NCI-H748 treated with DMSO at 0.1 percent for 48 hours (cell line): ENCODE measurements around the gene SLC25A26.
"Not testable (repeated sequence)": the region's sequence is repeated elsewhere in the genome, so short reads cannot be mapped to it uniquely, and the experiment has no call there.

Experiments used
- DNase-seq: peaks from one replicate; lab custom pipeline; 2025; lab: John Stamatoyannopoulos, UW

SLC25A26 gene, protein sequence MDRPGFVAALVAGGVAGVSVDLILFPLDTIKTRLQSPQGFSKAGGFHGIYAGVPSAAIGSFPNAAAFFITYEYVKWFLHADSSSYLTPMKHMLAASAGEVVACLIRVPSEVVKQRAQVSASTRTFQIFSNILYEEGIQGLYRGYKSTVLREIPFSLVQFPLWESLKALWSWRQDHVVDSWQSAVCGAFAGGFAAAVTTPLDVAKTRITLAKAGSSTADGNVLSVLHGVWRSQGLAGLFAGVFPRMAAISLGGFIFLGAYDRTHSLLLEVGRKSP

DNA sequence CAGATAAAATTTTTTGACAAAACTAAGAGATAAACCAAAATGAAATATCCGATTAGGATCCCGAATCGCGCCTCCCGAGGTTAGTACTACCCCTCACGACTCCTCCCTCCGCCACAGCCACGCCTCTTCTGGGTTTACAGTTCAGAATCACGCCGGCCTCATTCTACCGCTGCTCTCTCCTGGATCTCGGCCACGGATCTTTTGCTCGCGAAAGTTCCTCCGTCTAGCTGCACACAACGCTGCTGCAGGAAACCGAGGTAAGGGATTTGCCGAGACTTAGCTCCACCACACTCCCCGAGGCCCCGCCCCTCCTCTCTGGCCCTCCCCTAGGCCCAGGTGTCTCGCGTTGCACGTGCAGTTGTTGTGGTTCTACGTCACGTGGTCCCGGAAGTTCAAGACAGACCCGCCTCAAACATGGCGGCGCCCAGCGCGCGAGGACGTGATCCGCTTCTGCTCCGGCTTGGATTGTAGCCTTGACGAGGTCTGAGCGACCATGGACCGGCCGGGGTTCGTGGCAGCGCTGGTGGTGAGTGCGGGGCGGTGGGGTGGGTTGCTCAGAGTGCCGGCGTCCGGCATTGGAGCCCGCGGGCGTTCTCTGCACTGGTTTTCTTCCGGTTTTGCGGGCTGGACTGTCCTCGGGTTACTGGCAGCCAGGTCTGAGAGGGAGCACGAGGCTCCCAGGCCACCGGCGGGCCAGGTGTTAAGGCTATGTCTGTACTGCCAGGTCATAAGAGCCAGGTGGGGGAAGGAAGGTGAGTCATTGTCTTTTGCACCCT lies at the start of gene SLC25A26:
Gene SLC25A26, plus strand, starts transcription at position 400 of the 776 bp plus-strand sequence. Its CDS starts 94 bp downstream, at position 494.
- peak; percentile 82 for DNase-seq

DNA sequence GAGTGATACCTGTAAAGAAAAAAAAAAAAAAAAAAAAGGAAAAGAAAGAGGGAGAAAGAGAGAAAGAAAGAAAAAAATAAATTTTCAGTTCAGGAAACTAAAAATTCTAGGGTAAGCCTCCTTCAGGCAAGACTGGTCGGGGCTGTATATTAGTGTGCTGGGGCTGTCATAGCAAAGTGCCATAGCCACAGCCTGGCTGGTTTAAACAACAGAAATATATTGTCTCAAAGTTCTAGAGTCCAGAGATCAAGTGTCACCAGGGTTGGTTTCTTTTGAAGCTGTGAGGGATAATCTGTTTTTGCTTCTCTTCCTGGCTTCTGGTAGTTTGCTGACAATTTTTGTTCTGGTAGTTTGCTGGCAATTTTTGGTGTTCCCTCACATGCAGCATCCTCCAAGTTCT lies 48.4 kb upstream of the SLC25A26 start:
- no peak for DNase-seq

DNA sequence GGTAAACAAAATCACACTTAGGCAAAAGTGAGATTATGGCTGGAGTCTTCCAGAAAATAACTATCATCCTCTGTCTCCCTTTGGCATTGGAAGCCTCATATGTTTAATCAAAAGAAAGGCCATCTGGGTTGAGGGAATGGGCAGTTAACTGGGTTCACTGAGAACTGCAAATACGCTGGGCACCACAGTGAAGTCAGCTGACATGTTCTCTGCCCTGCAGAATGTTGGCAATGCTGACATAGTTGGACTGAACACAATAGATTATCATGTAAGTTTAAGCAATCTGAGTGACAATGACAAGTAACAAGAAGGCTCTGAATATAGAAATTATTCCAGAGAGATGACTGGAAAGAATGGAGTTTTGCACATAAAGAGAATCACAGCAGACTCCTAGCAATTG lies 43.8 kb upstream of the SLC25A26 start:
- no peak for DNase-seq

DNA sequence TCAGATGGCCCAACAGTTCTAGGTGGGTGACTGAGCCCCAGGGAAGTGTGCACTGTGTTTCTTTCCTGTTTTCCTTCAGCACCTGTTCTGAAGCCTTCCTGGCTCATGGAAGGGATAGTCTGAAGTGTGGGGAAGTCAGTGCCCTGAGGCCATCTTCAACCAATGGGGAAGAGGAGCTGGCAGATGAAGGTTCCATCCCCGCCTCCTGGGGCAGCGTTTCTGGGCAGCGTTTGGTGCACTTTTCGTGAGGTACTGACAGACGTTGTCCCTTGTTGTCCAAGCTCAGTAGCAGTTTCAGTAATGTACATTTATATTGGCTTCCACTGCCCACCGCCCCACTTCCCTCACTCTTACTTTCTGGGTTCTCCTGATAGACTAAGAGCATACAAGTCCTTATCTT lies 42.6 kb upstream of the SLC25A26 start:
- no peak for DNase-seq

DNA sequence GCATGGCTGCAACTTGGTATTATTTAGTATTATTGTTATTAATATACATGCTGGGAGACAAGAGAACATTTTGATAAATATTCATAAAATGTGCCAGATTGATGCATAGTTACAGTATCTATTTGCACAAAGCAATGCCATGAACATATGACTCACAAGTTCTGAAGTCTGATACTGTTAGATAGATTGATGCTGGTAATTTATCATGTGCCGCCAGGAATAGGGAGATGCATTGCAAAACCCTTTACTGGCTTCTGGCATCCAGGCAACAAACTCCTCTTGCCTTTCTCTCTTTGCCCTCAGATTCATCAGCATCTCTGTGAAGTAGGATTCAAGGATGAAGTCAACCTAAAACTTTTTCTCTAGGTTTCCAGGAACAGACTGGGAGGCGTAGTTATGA lies 41.0 kb upstream of the SLC25A26 start:
- no peak for DNase-seq

DNA sequence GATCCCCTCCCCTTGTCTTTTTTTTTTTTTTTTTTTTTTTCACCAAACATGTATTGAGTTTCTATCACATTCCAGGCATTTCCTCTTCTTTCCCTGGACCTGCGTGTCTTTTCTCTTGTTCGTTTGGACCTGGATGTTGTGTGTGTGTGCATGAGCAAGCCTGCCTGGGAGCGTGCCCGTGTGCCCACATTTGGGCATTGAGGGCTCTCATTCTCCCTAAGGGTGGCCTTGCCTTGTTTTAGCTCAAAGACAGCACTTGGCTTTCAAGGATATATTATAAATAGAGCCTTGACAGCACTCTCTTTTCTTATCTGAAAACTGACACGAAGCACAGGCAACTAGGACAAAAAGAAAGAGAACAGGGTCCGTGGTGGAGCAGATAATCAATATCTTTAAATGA lies 39.0 kb upstream of the SLC25A26 start:
- no peak for DNase-seq

DNA sequence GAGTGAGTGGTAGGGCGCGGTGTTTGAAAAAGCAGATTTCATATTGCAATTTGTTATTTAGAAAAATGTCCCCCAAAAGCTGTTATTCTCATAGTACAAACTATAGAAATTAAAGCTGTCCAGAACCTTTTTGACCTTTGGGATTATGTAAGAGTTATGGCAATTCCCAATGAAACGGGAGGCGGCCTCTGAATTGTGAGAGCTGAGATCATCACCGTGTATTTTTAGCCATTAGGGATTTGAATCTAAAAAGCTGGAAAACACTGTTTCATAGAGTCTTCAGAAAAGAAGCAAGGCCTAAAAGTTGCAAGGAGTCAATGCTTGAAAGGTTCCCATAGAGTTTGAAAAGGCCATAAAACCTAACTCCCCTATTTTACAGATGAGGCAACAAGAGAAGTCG lies 38.6 kb upstream of the SLC25A26 start:
- DNase-seq, result no peak

DNA sequence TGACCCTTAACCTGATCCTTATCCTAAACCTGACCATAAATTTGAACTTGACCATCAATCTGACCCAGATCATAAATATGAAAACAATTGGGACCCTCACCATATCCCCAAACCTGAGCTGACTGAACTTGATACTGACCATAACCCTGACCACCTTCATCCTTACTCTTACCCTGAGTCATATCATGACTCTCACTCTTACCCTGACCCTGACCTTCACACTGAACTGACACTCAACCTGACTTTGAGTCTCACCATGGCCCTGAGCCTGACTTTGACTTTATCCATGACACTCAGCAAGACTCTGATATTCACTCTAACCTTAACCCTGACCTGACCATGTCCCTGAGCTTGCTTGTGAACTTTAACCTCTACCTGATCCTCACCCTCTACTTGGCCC lies 34.3 kb upstream of the SLC25A26 start:
- no peak for DNase-seq

DNA sequence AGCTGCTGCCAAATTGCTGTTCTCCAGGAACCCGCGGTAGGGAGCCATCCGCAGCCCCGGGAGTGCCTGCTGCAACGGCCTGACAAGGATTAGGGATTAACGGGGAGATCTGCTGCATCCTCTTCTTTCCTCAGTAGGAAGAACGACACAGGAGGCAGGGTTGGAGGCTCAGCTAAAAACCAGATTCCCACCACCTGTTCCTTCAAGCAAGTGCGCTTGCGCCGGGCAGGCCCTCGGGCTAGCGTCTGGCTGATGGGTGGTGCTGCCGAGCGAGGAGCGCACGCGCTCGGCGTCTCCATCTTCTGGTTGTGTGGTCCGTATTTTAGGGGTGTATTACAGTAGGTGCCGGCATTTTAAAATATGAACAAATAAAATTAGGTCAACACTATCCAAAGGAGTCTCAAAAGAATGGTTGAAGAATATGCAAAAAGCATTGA lies 25.4 kb upstream of the SLC25A26 start:
- DNase-seq, result peak; percentile 50

DNA sequence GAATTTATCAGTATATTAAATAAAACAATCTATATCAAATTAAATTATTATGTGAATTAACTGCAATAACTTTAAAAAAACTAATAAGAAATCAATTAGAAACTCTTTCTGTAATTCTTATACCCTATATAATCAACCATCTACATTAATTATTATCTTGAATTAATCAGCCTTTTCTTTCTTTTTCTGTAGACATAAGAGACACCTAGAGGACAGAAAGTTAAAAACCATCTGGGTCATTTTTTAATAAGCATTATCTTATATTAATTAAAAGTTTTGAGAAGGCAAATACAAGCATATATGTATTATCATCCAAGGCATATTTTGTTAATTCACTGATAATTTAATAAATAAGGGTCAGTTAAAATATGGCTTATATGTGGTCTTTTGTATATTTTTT lies 24.2 kb upstream of the SLC25A26 start:
- DNase-seq, result no peak

DNA sequence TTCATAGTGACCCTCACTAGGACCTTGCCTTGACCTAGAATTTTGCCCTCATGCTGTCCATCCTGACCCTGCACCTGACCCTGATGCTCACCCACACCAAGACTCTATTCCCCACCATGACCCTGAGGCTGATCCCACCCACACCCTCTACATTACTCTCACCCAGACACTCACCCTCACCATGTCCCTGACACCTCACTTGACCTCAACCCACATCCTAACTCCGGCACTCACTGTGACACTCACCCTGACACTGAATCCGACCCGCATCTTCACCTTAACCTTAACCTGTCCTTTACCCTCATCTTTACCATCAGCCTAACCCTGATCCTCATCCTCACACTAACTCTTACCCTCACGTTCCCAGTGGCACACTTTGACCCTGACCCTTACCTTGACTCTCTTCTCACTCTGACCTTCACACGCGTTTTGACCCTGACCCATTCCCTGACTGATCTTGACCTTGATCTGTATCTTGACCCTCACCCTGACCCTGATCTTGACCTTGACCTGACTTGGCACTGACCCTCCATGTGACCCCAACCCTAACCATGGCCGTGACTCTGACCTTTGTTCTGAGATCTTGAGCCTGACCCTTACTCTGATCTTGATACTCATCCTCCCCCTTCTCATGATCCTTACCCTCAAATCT lies 22.2 kb upstream of the SLC25A26 start:
- DNase-seq, result no peak

DNA sequence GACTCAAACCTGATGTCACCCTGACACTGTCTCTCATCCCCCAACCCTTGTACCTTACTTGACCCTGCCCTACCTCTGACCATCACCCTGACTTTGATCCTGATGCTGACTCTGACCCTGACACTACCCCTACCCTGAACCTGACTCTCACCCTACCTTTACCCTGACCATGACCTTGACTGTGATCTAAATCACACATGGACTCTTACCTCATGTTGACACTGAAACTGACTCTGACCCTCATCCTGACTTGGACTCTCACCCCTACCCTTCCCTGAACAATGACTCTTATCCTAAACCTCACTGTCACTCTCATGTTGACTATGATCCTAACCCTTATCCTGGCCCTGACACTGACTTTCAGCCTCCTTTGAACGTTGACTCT lies 21.7 kb upstream of the SLC25A26 start:
- DNase-seq, result no peak

DNA sequence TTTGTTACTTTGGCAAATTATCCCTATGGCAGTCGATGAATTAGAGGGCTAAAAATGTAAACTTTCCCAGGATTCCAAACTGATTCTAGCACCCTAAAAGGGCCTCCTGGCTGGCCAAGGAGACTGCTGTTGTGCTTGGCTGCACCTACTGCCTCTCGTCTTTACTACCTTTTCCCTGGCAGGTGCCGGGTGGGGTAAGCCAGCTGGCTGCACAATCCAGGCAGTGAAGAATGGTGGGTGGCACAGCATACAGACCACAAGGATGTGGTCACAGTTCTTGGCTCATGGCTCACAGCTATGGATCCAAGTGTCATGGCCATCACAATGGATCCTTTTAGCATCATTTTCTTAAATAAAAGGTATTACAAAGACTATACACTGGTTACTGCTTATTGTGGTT lies 20.7 kb upstream of the SLC25A26 start:
- DNase-seq, result no peak

DNA sequence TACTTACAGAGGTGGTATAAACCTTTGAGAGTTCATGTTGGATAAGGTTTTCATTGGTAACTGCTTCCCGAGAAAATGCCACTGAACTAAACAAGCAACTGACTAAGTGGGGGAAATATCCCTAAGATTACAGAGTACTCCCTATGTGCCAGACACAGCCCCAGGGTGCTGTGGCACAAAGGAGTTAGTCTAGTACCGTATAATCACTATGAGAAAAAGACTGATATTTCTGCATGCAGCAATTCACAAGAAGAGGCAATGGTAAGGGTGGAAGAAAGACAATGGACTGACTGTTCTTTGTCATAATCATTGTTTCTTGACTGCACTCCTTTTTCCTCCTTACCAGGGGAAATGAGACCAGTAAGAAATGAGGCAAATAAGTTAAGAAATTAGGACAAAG lies 20.0 kb upstream of the SLC25A26 start:
- DNase-seq, result no peak

DNA sequence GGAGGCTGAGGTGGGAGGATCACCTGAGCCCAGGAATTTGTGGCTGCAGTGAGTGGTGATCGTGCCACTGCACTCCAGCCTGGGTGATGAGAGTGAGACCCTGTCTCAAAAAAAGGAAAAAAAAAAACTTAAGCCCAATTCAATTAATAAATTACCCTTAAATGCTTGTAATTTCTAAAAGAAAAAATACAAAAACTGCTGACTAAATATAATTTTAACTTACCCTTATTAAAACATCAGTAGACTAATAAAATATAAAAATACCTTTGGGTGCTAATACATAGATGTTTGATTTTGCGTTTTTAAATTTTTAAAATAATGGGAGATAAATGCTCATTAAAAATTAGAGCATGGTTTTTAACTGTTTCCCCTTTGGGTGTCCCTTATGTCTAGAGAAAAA lies 17.5 kb upstream of the SLC25A26 start:
- no peak for DNase-seq

DNA sequence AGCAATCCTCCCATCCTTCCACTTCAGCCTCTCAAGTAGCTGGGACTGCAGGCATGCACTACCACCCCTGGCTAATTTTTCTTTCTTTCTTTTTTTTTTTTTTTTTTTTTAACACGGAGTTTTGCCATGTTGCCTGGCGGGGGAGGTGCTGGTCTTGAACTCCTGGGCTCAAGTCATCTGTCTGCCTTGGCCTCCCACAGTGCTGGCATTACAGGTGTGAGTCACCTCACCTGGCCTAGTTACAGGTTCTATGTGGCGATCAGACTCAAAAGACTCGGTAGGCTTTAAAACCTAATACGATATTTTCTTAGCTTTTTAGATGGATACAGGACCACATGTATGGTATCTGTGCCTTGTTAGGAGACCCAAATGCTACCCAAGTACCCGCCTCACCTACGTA lies 14.0 kb upstream of the SLC25A26 start:
- no peak for DNase-seq

DNA sequence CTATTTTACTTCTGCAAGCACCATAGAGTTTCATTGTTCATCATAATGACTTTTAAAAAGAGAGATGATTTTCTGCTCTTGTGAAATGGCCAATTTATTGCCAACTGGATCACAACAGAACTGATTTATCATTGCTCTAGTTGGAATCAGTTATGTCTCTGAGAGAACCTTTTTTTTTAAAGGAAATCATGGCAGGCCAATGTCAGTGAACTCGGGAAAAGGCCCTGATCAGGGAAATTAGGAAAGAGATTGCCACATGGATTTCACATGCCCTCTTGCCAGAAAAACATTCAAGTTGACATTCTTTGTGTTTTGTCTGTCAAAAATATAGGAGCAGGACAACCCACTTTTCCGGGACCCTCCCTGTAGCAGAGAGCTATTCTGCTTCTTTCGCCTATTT lies 12.6 kb upstream of the SLC25A26 start:
- DNase-seq, result no peak

DNA sequence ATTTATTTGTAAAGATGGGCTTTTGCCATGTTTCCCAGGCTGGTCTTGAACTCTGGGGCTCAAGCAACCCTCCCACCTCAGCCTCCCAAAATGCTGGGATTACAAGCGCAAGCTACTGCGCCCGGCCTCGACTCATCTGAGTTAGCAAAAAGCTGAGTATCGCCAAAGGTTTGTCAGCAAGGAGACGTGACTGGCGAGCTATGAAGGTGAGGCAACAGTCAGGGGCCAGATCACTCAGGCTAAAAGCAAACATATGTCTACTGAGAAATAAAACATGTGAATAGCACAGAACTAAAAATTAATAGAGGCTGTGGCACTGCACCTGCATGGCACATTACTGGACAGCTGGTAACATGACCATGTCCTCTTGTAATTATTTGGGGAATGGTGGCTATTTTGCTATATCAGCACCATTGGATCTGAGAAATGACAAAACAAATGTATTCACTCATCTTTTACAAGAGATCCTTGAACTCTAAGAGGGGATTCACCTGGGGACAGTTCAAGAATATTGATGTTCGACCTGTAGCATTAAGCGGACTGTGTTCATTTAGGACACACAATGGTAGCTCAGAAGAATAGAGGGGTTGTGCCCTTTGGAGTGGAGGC lies 10.0 kb upstream of the SLC25A26 start:
- DNase-seq, result no peak

DNA sequence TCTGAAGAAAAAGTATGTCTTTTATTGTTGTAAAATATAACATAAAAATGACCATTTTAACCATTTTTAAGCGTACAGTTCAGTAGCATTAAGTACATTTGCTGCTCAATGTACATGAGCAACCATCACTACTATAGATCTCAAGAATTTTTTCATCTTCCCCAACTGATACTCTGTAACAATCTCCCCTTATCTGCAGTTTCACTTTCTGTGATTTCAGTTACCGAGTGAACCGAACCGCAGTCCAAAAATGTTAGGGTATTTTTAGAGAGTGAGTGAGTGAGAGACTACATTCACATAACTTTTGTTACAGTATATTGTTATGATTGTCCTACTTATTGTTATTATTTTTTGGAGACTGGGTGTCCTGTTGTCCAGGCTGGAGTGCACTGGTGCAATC lies 9.0 kb upstream of the SLC25A26 start:
- DNase-seq, result no peak

DNA sequence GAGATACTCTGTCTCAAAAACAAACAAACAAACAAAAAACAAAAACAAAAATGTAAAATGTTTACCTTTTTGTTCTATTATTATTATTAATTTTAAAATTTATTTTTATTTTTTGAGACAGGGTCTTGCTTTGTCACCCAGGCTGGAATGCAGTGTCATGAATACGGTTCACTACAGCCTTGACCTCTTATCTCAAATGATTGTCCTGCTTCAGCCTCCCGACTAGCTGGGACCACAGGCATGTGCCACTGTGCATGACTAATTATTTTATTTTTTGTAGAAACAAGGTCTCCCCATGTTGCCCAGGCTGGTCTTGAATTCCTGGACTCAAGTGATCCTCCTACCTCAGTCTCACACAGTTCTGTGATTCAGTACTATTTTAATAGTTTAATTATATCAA lies 5.7 kb upstream of the SLC25A26 start:
- DNase-seq, result no peak

DNA sequence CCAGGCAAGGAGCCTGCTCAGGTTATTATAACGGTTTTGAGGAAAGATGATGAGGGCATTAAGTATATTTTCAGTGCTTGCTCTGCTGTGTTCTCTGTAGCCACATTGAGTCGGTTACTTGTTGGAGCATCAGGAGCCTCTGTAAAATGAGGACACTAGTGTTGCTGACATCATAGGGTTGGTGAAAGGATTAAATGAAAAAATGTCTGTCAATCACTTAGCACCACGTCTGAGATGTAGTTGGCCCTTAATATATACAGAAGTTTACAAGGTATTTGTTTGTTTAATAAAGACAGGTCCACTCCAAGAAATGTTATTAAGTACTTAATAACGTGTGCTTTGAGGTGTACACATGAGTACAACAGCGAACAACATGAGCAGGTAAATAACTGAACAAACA lies 735 bp upstream of the SLC25A26 start:
- no peak for DNase-seq

DNA sequence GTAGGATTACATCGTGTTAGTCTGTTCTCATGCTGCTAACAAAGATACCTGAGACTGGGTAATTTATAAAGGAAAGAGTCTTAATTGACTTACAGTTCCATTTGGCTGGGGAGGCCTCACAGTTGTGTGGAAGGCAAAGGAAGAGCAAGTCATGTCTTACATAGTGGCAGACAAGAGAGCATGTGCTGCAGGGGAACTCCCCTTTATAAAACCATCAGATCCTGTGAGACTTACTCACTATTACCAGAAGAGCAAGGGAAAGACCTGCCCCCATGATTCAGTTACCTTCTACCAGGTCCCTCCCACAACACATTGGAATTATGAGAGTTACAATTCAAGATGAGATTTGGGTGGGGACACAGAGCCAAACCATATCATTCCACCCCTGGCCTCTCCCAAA lies 3.4 kb downstream of the SLC25A26 start:
- DNase-seq, result no peak

DNA sequence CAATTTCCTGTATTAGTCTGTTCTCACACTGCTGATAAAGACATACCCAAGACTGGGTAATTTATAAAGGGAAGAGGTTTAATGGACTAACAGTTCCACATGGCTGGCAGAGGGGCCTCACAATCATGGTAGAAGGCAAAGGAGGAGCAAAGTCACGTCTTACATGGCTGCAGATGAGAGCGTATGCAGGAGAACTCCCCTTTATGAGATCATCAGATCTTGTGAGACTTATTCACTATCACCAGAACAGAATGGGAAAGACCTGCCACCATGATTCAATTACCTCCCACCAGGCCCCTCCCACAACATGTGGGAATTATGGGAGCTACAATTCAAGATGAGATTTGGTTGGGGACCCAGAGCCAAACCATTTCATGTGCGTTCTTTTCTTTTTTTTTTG lies 5.3 kb downstream of the SLC25A26 start:
- not testable (repeated sequence) for DNase-seq
